Adrenal gland (tissue), 12 donors: Measurements from ENCODE around the gene DDC. TPM values are rescaled to one million over a fixed set of nuclear protein-coding genes. Genes with fewer than 3 reads are reported as not detected.
A peak's percentile ranks its signal among the peaks of the same experiment; 100 is the strongest.

ENCODE experiments used
- DNase-seq, 7 donors: peaks; one replicate each; pipeline ENCODE4 v3.0.0-alpha.2; 2019 to 2020
- H3K27ac ChIP-seq, 5 donors: fragments of 200-600 bp; sonication (generic) in 4 of 5; 1 replicate in 3 of 5; 2 replicates in 2 of 5; pipeline versions ENCODE4 v1.5.1 to v1.8.0; 2016 to 2020; ENCODE audit warnings: mild to moderate bottlenecking in 1 of 5
- H3K27me3 ChIP-seq: fragments of 200-600 bp; 2 replicates; pipeline ENCODE4 v1.8.0; 2021
- H3K36me3 ChIP-seq, 2 donors: fragments of 200-600 bp; replicated peaks in 1 of 2; 1 replicate in 1 of 2; 2 replicates in 1 of 2; pipeline versions ENCODE4 v1.5.1 to v1.8.0; 2018 to 2022
- H3K4me1 ChIP-seq, 2 donors: fragments of 200-600 bp; replicated peaks in 1 of 2; 1 replicate in 1 of 2; 2 replicates in 1 of 2; pipeline versions ENCODE4 v1.5.1 to v1.8.0; 2018 to 2021
- H3K4me3 ChIP-seq, 4 donors: fragments of 200-600 bp; sonication (generic) in 3 of 4; one replicate each; pipeline ENCODE4 v1.5.1; 2016 to 2018
- H3K9me3 ChIP-seq, 3 donors: fragments of 200-600 bp; sonication (generic) in 1 of 3; replicated peaks in 1 of 3; 1 replicate in 2 of 3; 2 replicates in 1 of 3; pipeline versions ENCODE4 v1.5.1 to v1.8.0; 2016 to 2021
- CTCF ChIP-seq, 6 experiments: fragments of 450-650 bp in 4 of 6; fragments of 200-600 bp in 2 of 6; sonication (generic) in 1 of 6; IDR thresholded peaks; 1 replicate in 5 of 6; 2 replicates in 1 of 6; pipeline versions ENCODE4 v1.5.1 to v1.8.0; 2016 to 2021; ENCODE audit warnings: antibody characterized with exemption in 6 of 6, mild to moderate bottlenecking in 2 of 6, moderate library complexity in 1 of 6
- POLR2A ChIP-seq, 2 donors: fragments of 450-650 bp; IDR thresholded peaks; one replicate each; pipeline ENCODE4 v1.6.1; 2017; ENCODE audit warnings: antibody characterized with exemption in 2 of 2, mild to moderate bottlenecking in 2 of 2, moderate library complexity in 1 of 2
- WGBS, 4 donors: extraction: QIAGEN DNeasy Blood & Tissue Kit in 2 of 4; methylation state at CpG; one replicate each; pipeline versions ENCODE4 v1.1.5 to v1.1.7; 2013 to 2017; 5-methylcytosine and 5-hydroxymethylcytosine counted together
- intact Hi-C, 2 donors: fragments of 100-400 bp; cut with DNase I; formaldehyde crosslinking; loops; one replicate each; pipeline versions ENCODE4 v1.14.1 to v1.15.0; 2022 to 2023
- polyA plus RNA-seq, 3 donors: library from polyadenylated mRNA; stranded (reverse); fragments of 200-250 nt in 2 of 3; fragments of 350-450 nt in 1 of 3; fragmentation: Illumina TruSeq in 1 of 3; extraction: RNeasy Lipid Tissue Mini Kit (QIAGEN cat#74804) in 1 of 3; gene quantifications; one replicate each; pipeline ENCODE4 v1.2.3, GENCODE V29; 2013 to 2014
- total RNA-seq, 9 donors: library from RNA; depleted of rRNA in 4 of 9; stranded (reverse); fragments of >200 nt in 4 of 9; fragments of 120-200 nt in 1 of 9; fragmentation: NEBNext Ultra II Directional in 1 of 9; extraction: Animal tissue kit (Norgen Biotek cat#: 25700) in 1 of 9; gene quantifications; one replicate each; pipeline versions ENCODE4 v1.1.0 to v1.2.4, GENCODE V29; 2013 to 2023
- donor health status: healthy with polysubstance abuse.
- donor health status: Bipolar disorder and iron deficiency.
- donor health status: DM: yes; HTN: yes; CAD: no.
- donor health status: DM: no; HTN: no; CAD: no.
- donor health status: DM: no; HTN: no; CAD: no.
- donor health status: DM: yes; HTN: yes; CAD: no.

DDC gene
- total and polyA plus RNA-seq, 12 donors = 0.58 to 52.7 (median 15.4) TPM

GRCh38 chr7:50513166-50513871 is 51.9 kb downstream of the DDC start:
- H3K4me1 ChIP-seq = no peaks in the 10 kb centered on the region
- intact Hi-C loops = no loop called here
- no peak for DNase-seq
- H3K4me3 ChIP-seq = no peak overlapping the region
- WGBS, 4 donors = 92 to 93% (median 92%) methylated on average over 11 to 14 of the region's 14 CpGs
- H3K36me3 ChIP-seq = no peaks in the 10 kb centered on the region
- TF ChIP-seq CTCF (IDR thresholded peaks at IDR 0.05) = no peak
- no peak for TF ChIP-seq POLR2A (IDR thresholded peaks at IDR 0.05)
- H3K27me3 ChIP-seq = no peaks in the 10 kb centered on the region
- H3K9me3 ChIP-seq = no peaks in the 10 kb centered on the region
- H3K27ac ChIP-seq = no peak overlapping the region

GRCh38 chr7:50512384-50512783 is 52.8 kb downstream of the DDC start:
- intact Hi-C loops = no loop called here
- no peak for DNase-seq
- Histone ChIP-seq H3K4me3 (no peak overlapping the region), H3K9me3 (no peaks in the 10 kb centered on the region), H3K4me1 (no peaks in the 10 kb centered on the region), H3K27ac (no peak overlapping the region), H3K36me3 (no peaks in the 10 kb centered on the region), H3K27me3 (no peaks in the 10 kb centered on the region)
- TF ChIP-seq POLR2A (IDR thresholded peaks at IDR 0.05) (no peak), CTCF (IDR thresholded peaks at IDR 0.05) (no peak)

- TF ChIP-seq CTCF (IDR thresholded peaks at IDR 0.05) = no peak
- no peak for TF ChIP-seq POLR2A (IDR thresholded peaks at IDR 0.05)
- H3K4me3 ChIP-seq = no peak overlapping the region
- H3K4me1 ChIP-seq = peaks cover 0 to 12% of the 10 kb centered on the region in 2 donors
- H3K9me3 ChIP-seq = no peaks in the 10 kb centered on the region
- H3K36me3 ChIP-seq = no peaks in the 10 kb centered on the region
- no peaks in the 10 kb centered on the region for H3K27me3 ChIP-seq
- DNase-seq = no peak
- 76 to 84% (median 84%) methylated on average over 2 of the region's 2 CpGs for WGBS, 4 donors
- intact Hi-C loops = no loop called here
- peak overlapping the region in 1 of 5 donors; percentile 87 for H3K27ac ChIP-seq
These were observed 55.7 kb downstream of the DDC start for GRCh38 chr7:50509459-50509858.

GRCh38 chr7:50508471-50508943 is 56.7 kb downstream of the DDC start:
- Histone ChIP-seq H3K9me3 (no peaks in the 10 kb centered on the region), H3K4me1 (peaks cover 0 to 18% of the 10 kb centered on the region in 2 donors), H3K27me3 (no peaks in the 10 kb centered on the region), H3K36me3 (no peaks in the 10 kb centered on the region), H3K4me3 (no peak overlapping the region), H3K27ac (peak overlapping the region in 1 of 5 donors; percentile 87)
- WGBS, 4 donors = 73 to 78% (median 78%) methylated on average over 5 of the region's 5 CpGs
- TF ChIP-seq CTCF (IDR thresholded peaks at IDR 0.05) (no peak), POLR2A (IDR thresholded peaks at IDR 0.05) (no peak)
- no peak for DNase-seq
- intact Hi-C loops = no loop called here
